A549 (cell line): Measurements from ENCODE around the gene SEC24D. TPM values are rescaled to one million over a fixed set of nuclear protein-coding genes. Genes with fewer than 3 reads are reported as not detected.

Experiments
- ATAC-seq, 2 experiments: fragments of 200-7000 bp in 1 of 2; fragments of >200 bp in 1 of 2; cut with Nextera tagmentation in 1 of 2; cut with Tn5 transposase in 1 of 2; 3 replicates each; pipeline versions ENCODE4 v1.8.0 to v1.9.1; 2018 to 2020; ENCODE audit warnings: mild to moderate bottlenecking in 1 of 2, moderate library complexity in 1 of 2
- CTCF ChIA-PET: fragments of 300-600 bp; sonication (Branson Sonifier 250); formaldehyde crosslinking; extraction: SDS; loops from one replicate; lab custom pipeline; 2021; ENCODE audit warnings: antibody characterized with exemption, inconsistent platforms; lab: Yijun Ruan, JAX
- POLR2A ChIA-PET: fragments of 350-600 bp; formaldehyde crosslinking; extraction: SDS; loops from one replicate; lab custom pipeline; 2021; ENCODE audit warnings: antibody characterized with exemption, inconsistent platforms; lab: Yijun Ruan, JAX
- DNase-seq, 2 experiments: peaks; one replicate each; pipeline versions ENCODE4 v3.0.0 to v3.0.0-alpha.2; 2011 to 2016; ENCODE audit warnings: low read depth in 1 of 2, low spot score in 1 of 2
- FAIRE-seq: peaks from 2 replicates; lab custom pipeline; 2011; peaks lifted over from hg19 to GRCh38; lab: Jason Lieb, UNC
- H3K27ac ChIP-seq, 2 experiments: fragments of >200 bp; sonication (Bioruptor Twin); formaldehyde crosslinking; 3 replicates each; pipeline ENCODE4 v1.5.1; 2016 to 2017
- H3K4me1 ChIP-seq: fragments of >200 bp; sonication (Bioruptor Twin); formaldehyde crosslinking; 3 replicates; pipeline ENCODE4 v1.6.1; 2016
- H3K4me2 ChIP-seq: fragments of >200 bp; sonication (Bioruptor Twin); formaldehyde crosslinking; 3 replicates; pipeline ENCODE4 v1.6.1; 2016
- H3K4me3 ChIP-seq: fragments of >200 bp; sonication (Bioruptor Twin); formaldehyde crosslinking; 3 replicates; pipeline ENCODE4 v1.5.1; 2016
- H3K9me3 ChIP-seq: fragments of >200 bp; sonication (Bioruptor Twin); formaldehyde crosslinking; 3 replicates; pipeline ENCODE4 v1.6.1; 2016
- CBX2 ChIP-seq: fragments of 200-600 bp; sonication (generic); IDR thresholded peaks from 2 replicates; pipeline ENCODE4 v1.6.1; 2016; ENCODE audit warnings: low read depth, mild to moderate bottlenecking, borderline replicate concordance
- CBX8 ChIP-seq: fragments of 200-600 bp; sonication (generic); IDR thresholded peaks from 2 replicates; pipeline ENCODE4 v1.6.1; 2016
- CEBPB ChIP-seq, 2 experiments: fragments of >200 bp in 1 of 2; sonication (Bioruptor Twin) in 1 of 2; formaldehyde crosslinking in 1 of 2; IDR thresholded peaks; 2 replicates each; pipeline ENCODE4 v1.6.1; 2012 to 2016
- CHD2 ChIP-seq: fragments of 150-350 bp; IDR thresholded peaks from 2 replicates; pipeline ENCODE4 v1.6.1; 2014; ENCODE audit warnings: low read length; ENCODE audit not compliant: partially characterized antibody
- CHD4 ChIP-seq: fragments of 200-600 bp; sonication (generic); IDR thresholded peaks from 2 replicates; pipeline ENCODE4 v1.6.1; 2016; ENCODE audit warnings: antibody characterized with exemption, mild to moderate bottlenecking, borderline replicate concordance
- ELK1 ChIP-seq: fragments of 150-350 bp; IDR thresholded peaks from 2 replicates; pipeline ENCODE4 v1.6.1; 2014; ENCODE audit warnings: low read depth, mild to moderate bottlenecking, low read length
- EP300 ChIP-seq, 2 experiments: fragments of >200 bp; sonication (Bioruptor Twin); formaldehyde crosslinking; IDR thresholded peaks; 2 replicates in 1 of 2; 3 replicates in 1 of 2; pipeline ENCODE4 v1.6.1; 2016 to 2017
- FOSL2 ChIP-seq, 2 experiments: fragments of 450-650 bp in 1 of 2; fragments of >200 bp in 1 of 2; sonication (Bioruptor Twin) in 1 of 2; formaldehyde crosslinking; IDR thresholded peaks; 2 replicates each; pipeline versions ENCODE4 v1.5.0 to v1.6.1; 2016 to 2020; ENCODE audit warnings: mild to moderate bottlenecking in 1 of 2, moderate library complexity in 1 of 2
- HDAC2 ChIP-seq: fragments of 200-600 bp; sonication (generic); IDR thresholded peaks from 2 replicates; pipeline ENCODE4 v1.6.1; 2016
- HES2 ChIP-seq: fragments of >200 bp; sonication (Bioruptor Twin); formaldehyde crosslinking; IDR thresholded peaks from 2 replicates; pipeline ENCODE4 v1.6.1; 2016
- HMGXB4 ChIP-seq: fragments of 250-450 bp; sonication (Bioruptor Pico); IDR thresholded peaks from 2 replicates; pipeline ENCODE4 v1.5.0; 2021; ENCODE audit warnings: mild to moderate bottlenecking, moderate library complexity, borderline replicate concordance
- JUN ChIP-seq, 2 experiments: fragments of >200 bp; sonication (Bioruptor Twin); formaldehyde crosslinking; IDR thresholded peaks; 2 replicates in 1 of 2; 3 replicates in 1 of 2; pipeline ENCODE4 v1.6.1; 2016 to 2017
- KDM1A ChIP-seq: fragments of 200-600 bp; sonication (generic); IDR thresholded peaks from 2 replicates; pipeline ENCODE4 v1.6.1; 2016; ENCODE audit warnings: low read depth, mild to moderate bottlenecking
- KDM5A ChIP-seq: fragments of 200-600 bp; sonication (generic); IDR thresholded peaks from 2 replicates; pipeline ENCODE4 v1.6.1; 2016; ENCODE audit warnings: antibody characterized with exemption, mild to moderate bottlenecking
- MAFK ChIP-seq: fragments of 450-650 bp; IDR thresholded peaks from 2 replicates; pipeline ENCODE4 v1.6.1; 2014; ENCODE audit not compliant: partially characterized antibody
- MAX ChIP-seq: IDR thresholded peaks from 2 replicates; pipeline ENCODE4 v1.6.1; 2012
- NFE2L2 ChIP-seq: fragments of 150-350 bp; conservative IDR thresholded peaks from 2 replicates; pipeline ENCODE4 v1.6.1; 2014; ENCODE audit warnings: low read length
- NPAS2 ChIP-seq: fragments of 250-450 bp; sonication (Bioruptor Pico); IDR thresholded peaks from 2 replicates; pipeline ENCODE4 v1.8.0; 2022; ENCODE audit warnings: mild to moderate bottlenecking, moderate library complexity, borderline replicate concordance
- PBX3 ChIP-seq: IDR thresholded peaks from 2 replicates; pipeline ENCODE4 v1.6.1; 2012
- PHF8 ChIP-seq: fragments of 200-600 bp; sonication (generic); IDR thresholded peaks from 2 replicates; pipeline ENCODE4 v1.6.1; 2016; ENCODE audit warnings: low read depth, mild to moderate bottlenecking, antibody characterized with exemption, moderate library complexity, borderline replicate concordance
- RCOR1 ChIP-seq: fragments of 150-350 bp; IDR thresholded peaks from 2 replicates; pipeline ENCODE4 v1.6.1; 2014; ENCODE audit warnings: antibody characterized with exemption, low read length, low read depth
- RFX5 ChIP-seq: fragments of 450-650 bp; IDR thresholded peaks from 2 replicates; pipeline ENCODE4 v1.7.1; 2014; ENCODE audit warnings: antibody characterized with exemption, mild to moderate bottlenecking, moderate library complexity
- RNF2 ChIP-seq: fragments of 200-600 bp; sonication (generic); IDR thresholded peaks from 2 replicates; pipeline ENCODE4 v1.6.1; 2016; ENCODE audit warnings: low read depth, mild to moderate bottlenecking, antibody characterized with exemption, moderate library complexity, borderline replicate concordance
- TFCP2L1 ChIP-seq: fragments of 250-450 bp; sonication (Bioruptor Pico); IDR thresholded peaks from 2 replicates; pipeline ENCODE4 v1.5.0; 2021; ENCODE audit warnings: mild to moderate bottlenecking
- TP53 ChIP-seq: fragments of 250-450 bp; sonication (Bioruptor Pico); IDR thresholded peaks from 2 replicates; pipeline ENCODE4 v1.5.0; 2021; ENCODE audit warnings: mild to moderate bottlenecking, moderate library complexity
- USF2 ChIP-seq: fragments of 450-650 bp; IDR thresholded peaks from 2 replicates; pipeline ENCODE4 v1.6.1; 2014; ENCODE audit warnings: antibody characterized with exemption
- ZC3H11A ChIP-seq: fragments of 450-650 bp; IDR thresholded peaks from 2 replicates; pipeline ENCODE4 v1.6.1; 2014; ENCODE audit warnings: antibody characterized with exemption, mild to moderate bottlenecking
- ZFP36 ChIP-seq: fragments of 450-650 bp; IDR thresholded peaks from 2 replicates; pipeline ENCODE4 v1.6.1; 2014; ENCODE audit warnings: borderline replicate concordance; ENCODE audit not compliant: partially characterized antibody
- ZNF302 ChIP-seq: fragments of 250-450 bp; sonication (Bioruptor Pico); IDR thresholded peaks from 2 replicates; pipeline ENCODE4 v1.9.0; 2021; ENCODE audit warnings: inconsistent platforms, mild to moderate bottlenecking, moderate library complexity
- WGBS: methylation state at CpG from one replicate; pipeline ENCODE4 v1.1.6; 2017; ENCODE audit errors: missing lambda C conversion rate; 5-methylcytosine and 5-hydroxymethylcytosine counted together
- polyA plus RNA-seq, 4 experiments: library from polyadenylated mRNA; depleted of rRNA in 3 of 4; stranded (reverse); fragments of >200 nt; fragmentation: RNase III in 1 of 4; extraction: RNeasy Plus Mini Kit Qiagen cat#74134 plus additional on column Dnase treatment in 1 of 4; gene quantifications; 2 replicates in 3 of 4; 3 replicates in 1 of 4; pipeline ENCODE4 v1.2.3, GENCODE V29; 2011 to 2017

Gene SEC24D
- polyA plus RNA-seq, 2 of the 4 experiments (the other 2 are of a cell fraction) = 12.8 to 15.6 TPM

GRCh38 chr4:118751629-118752323 lies 84.2 kb downstream of the SEC24D start:
- no peaks in the 10 kb centered on the region for H3K9me3 ChIP-seq
- H3K27ac ChIP-seq = no peak overlapping the region
- DNase-seq = no peak
- CTCF ChIA-PET = no interaction called here
- no peak overlapping the region for H3K4me2 ChIP-seq
- WGBS = 55% methylated on average over 2 of the region's 2 CpGs
- no peak for ATAC-seq
- FAIRE-seq = no peak
- POLR2A ChIA-PET = no interaction called here
- TF ChIP-seq ZFP36 (no peak), KDM5A (no peak), FOSL2 (IDR thresholded peaks at IDR 0.05) (no peak), FOSL2 (CRISPR knock-in tag; IDR thresholded peaks at IDR 0.05) (no peak), ZNF302 (CRISPR knock-in tag) (no peak), CBX2 (no peak), CEBPB (IDR thresholded peaks at IDR 0.05) (no peak), ELK1 (no peak), JUN (IDR thresholded peaks at IDR 0.05) (no peak), RNF2 (no peak), HES2 (no peak), MAX (no peak), EP300 (IDR thresholded peaks at IDR 0.05) (no peak), HDAC2 (no peak), USF2 (no peak), RFX5 (no peak)
- H3K4me1 ChIP-seq = no peaks in the 10 kb centered on the region
- H3K4me3 ChIP-seq = no peak overlapping the region

- H3K9me3 ChIP-seq = no peaks in the 10 kb centered on the region
- TF ChIP-seq NFE2L2 = no peak
- TF ChIP-seq ZC3H11A = no peak
- no peak for TF ChIP-seq HMGXB4 (CRISPR knock-in tag)
- no peak for TF ChIP-seq CHD2
- TF ChIP-seq CBX2 = no peak
- no peak for TF ChIP-seq JUN (IDR thresholded peaks at IDR 0.05)
- TF ChIP-seq TFCP2L1 (CRISPR knock-in tag) = no peak
- TF ChIP-seq MAFK = no peak
- no peak for TF ChIP-seq PBX3
- no peak for TF ChIP-seq KDM5A
- no peak for TF ChIP-seq CHD4
- no peak for TF ChIP-seq PHF8
- TF ChIP-seq TP53 (CRISPR knock-in tag) = no peak
- no peak for TF ChIP-seq RCOR1
- no peak for TF ChIP-seq KDM1A
- no peak for TF ChIP-seq ELK1
- no peak for TF ChIP-seq NPAS2 (CRISPR knock-in tag)
- TF ChIP-seq CBX8 = no peak
Observed at GRCh38 chr4:118749347-118749988, 86.5 kb downstream of the SEC24D start.

More at GRCh38 chr4:118749347-118749988, 86.5 kb downstream of the SEC24D start:
- FAIRE-seq (no peak), DNase-seq (no peak), ATAC-seq (no peak)
- Histone ChIP-seq H3K27ac (no peak overlapping the region), H3K4me2 (no peak overlapping the region), H3K4me3 (no peak overlapping the region), H3K4me1 (no peaks in the 10 kb centered on the region)
- WGBS = 74% methylated on average over 5 of the region's 5 CpGs
- POLR2A ChIA-PET = no interaction called here
- CTCF ChIA-PET = interaction anchor here (0.6 to 1.3 kb wide), 4 partner anchors 8 to 220 kb away, joined by 3 to 5 read pairs (median 3); no protein-coding TSS in a partner anchor
